ENCODE results near the gene RPUSD1. TPM values are rescaled to one million over a fixed set of nuclear protein-coding genes. Genes with fewer than 3 reads are reported as not detected.

The RPUSD1 gene
- total RNA-seq, 1 experiment from 2014 or later: 59.9 TPM

GRCh38 chr16:790086-790485 is 1.9 kb upstream of the RPUSD1 start:
- ChIA-PET CTCF (no interaction called here), POLR2A (no interaction called here), RAD21 (ENCODE audit: low non-redundant PET in 1 of 2, low total read pairs in 2 of 2, uncharacterized antibody in 2 of 2, unreplicated experiment in 2 of 2) (no interaction called here)
- peaks cover 5 to 40% of the 10 kb centered on the region in 2 experiments for H3K36me3 ChIP-seq (ENCODE audit: control insufficient read depth in 1 of 2, insufficient read depth in 2 of 2, low read length in 2 of 2)
- BruUV-seq (replicated peaks): no TSS peak
- H2AFZ ChIP-seq (ENCODE audit: low read depth, low read length, poor library complexity, severe bottlenecking): no peak overlapping the region
- no peaks in the 10 kb centered on the region for H3K27me3 ChIP-seq (ENCODE audit: insufficient read depth, low read length)
- DNase-seq (ENCODE audit: low read depth, low spot score) (no peak), ATAC-seq (no peak)
- intact Hi-C loops (cut with micrococcal nuclease): no loop called here
- peaks cover 5 to 43% of the 10 kb centered on the region in 2 experiments; a peak in 3 of 4 replicates for H3K4me1 ChIP-seq (ENCODE audit: control insufficient read depth in 1 of 2, insufficient read depth in 2 of 2, low read length in 2 of 2)
- peak overlapping the region; percentile 97 for H3K4me2 ChIP-seq (ENCODE audit: low read length)
- TF ChIP-seq, protein P1, sequence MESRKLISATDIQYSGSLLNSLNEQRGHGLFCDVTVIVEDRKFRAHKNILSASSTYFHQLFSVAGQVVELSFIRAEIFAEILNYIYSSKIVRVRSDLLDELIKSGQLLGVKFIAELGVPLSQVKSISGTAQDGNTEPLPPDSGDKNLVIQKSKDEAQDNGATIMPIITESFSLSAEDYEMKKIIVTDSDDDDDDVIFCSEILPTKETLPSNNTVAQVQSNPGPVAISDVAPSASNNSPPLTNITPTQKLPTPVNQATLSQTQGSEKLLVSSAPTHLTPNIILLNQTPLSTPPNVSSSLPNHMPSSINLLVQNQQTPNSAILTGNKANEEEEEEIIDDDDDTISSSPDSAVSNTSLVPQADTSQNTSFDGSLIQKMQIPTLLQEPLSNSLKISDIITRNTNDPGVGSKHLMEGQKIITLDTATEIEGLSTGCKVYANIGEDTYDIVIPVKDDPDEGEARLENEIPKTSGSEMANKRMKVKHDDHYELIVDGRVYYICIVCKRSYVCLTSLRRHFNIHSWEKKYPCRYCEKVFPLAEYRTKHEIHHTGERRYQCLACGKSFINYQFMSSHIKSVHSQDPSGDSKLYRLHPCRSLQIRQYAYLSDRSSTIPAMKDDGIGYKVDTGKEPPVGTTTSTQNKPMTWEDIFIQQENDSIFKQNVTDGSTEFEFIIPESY (IDR thresholded peaks at IDR 0.05; ENCODE audit: extremely low read depth, insufficient replicate concordance, low read length): no peak
- TF ChIP-seq RAD21 (IDR thresholded peaks at IDR 0.05; ENCODE audit: low read depth): no peak
- TF ChIP-seq EZH2phosphoT487 (IDR thresholded peaks at IDR 0.05; ENCODE audit: borderline replicate concordance): no peak
- no peak overlapping the region for H3K27ac ChIP-seq (ENCODE audit: low read depth, low read length)
- H3K79me2 ChIP-seq (ENCODE audit: insufficient read depth, low read length): peaks cover 57% of the 10 kb centered on the region
- no peaks in the 10 kb centered on the region for H3K9me3 ChIP-seq (ENCODE audit: control insufficient read depth in 1 of 2, insufficient read depth in 1 of 2, low read depth in 1 of 2, low read length in 2 of 2)
- H4K20me1 ChIP-seq (ENCODE audit: insufficient read depth): no peaks in the 10 kb centered on the region
- H3K4me3 ChIP-seq (replicated peaks in 1 of 2; ENCODE audit: low read depth in 1 of 2, low read length in 2 of 2): no peak overlapping the region
- no peaks in the 10 kb centered on the region for H3K9me2 ChIP-seq (ENCODE audit: insufficient read depth)
- H3K9ac ChIP-seq (ENCODE audit: low read length): peak overlapping the region; percentile 88; the same call in 1 of the 2 replicates

- H4K20me1 ChIP-seq (ENCODE audit: insufficient read depth): no peaks in the 10 kb centered on the region
- peak overlapping the region; percentile 97 for H3K4me2 ChIP-seq (ENCODE audit: low read length)
- ChIA-PET POLR2A (no interaction called here), CTCF (interaction anchor here (0.6 to 1.9 kb wide), 3 partner anchors 70 to 1929 kb away, joined by 3 to 6 read pairs (median 6); no protein-coding TSS in a partner anchor), RAD21 (ENCODE audit: low non-redundant PET in 1 of 2, low total read pairs in 2 of 2, uncharacterized antibody in 2 of 2, unreplicated experiment in 2 of 2) (no interaction called here)
- H3K4me1 ChIP-seq (ENCODE audit: control insufficient read depth in 1 of 2, insufficient read depth in 2 of 2, low read length in 2 of 2): peaks cover 5 to 37% of the 10 kb centered on the region in 2 experiments; a peak in 3 of 4 replicates
- no peak for DNase-seq (ENCODE audit: low read depth, low spot score)
- no peaks in the 10 kb centered on the region for H3K9me3 ChIP-seq (ENCODE audit: control insufficient read depth in 1 of 2, insufficient read depth in 1 of 2, low read depth in 1 of 2, low read length in 2 of 2)
- H3K27me3 ChIP-seq (ENCODE audit: insufficient read depth, low read length): no peaks in the 10 kb centered on the region
- TF ChIP-seq RAD21 (IDR thresholded peaks at IDR 0.05; ENCODE audit: low read depth) (no peak), ZFX (IDR thresholded peaks at IDR 0.05) (no peak; the same call in 1 of the 2 replicates), EZH2phosphoT487 (IDR thresholded peaks at IDR 0.05; ENCODE audit: borderline replicate concordance) (no peak), POLR2A (IDR thresholded peaks at IDR 0.05; ENCODE audit: borderline replicate concordance, extremely low read depth, insufficient read depth, insufficient read length) (no peak), YY1 (IDR thresholded peaks at IDR 0.05; ENCODE audit: extremely low read depth, insufficient replicate concordance, low read depth, low read length) (no peak), ELF1 (IDR thresholded peaks at IDR 0.05; ENCODE audit: borderline replicate concordance, low read depth) (no peak), SRF (IDR thresholded peaks at IDR 0.05; ENCODE audit: low read depth) (no peak), EZH2 (IDR thresholded peaks at IDR 0.05) (no peak), ATF3 (IDR thresholded peaks at IDR 0.05) (no peak), SP1 (IDR thresholded peaks at IDR 0.05; ENCODE audit: low read depth) (no peak)
- TF ChIP-seq, protein P1 (IDR thresholded peaks at IDR 0.05; ENCODE audit: extremely low read depth, insufficient replicate concordance, low read length): no peak
- no peaks in the 10 kb centered on the region for H3K9me2 ChIP-seq (ENCODE audit: insufficient read depth)
- no peak for ATAC-seq
- no TSS peak for BruUV-seq (replicated peaks)
- intact Hi-C loops (cut with micrococcal nuclease): no loop called here
- H3K27ac ChIP-seq (ENCODE audit: low read depth, low read length): peak overlapping the region; percentile 88
- no peak overlapping the region for H2AFZ ChIP-seq (ENCODE audit: low read depth, low read length, poor library complexity, severe bottlenecking)
- peak overlapping the region; percentile 81 to 91 for H3K4me3 ChIP-seq (replicated peaks in 1 of 2; ENCODE audit: low read depth in 1 of 2, low read length in 2 of 2)
- peaks cover 5 to 40% of the 10 kb centered on the region in 2 experiments for H3K36me3 ChIP-seq (ENCODE audit: control insufficient read depth in 1 of 2, insufficient read depth in 2 of 2, low read length in 2 of 2)
- peaks cover 57% of the 10 kb centered on the region for H3K79me2 ChIP-seq (ENCODE audit: insufficient read depth, low read length)
- H3K9ac ChIP-seq (ENCODE audit: low read length): peak overlapping the region; percentile 88
Observed at GRCh38 chr16:789191-789850, 1.1 kb upstream of the RPUSD1 start.

Data from HCT116 (cell line).